ENCODE results near the gene LAMA5. TPM values are rescaled to one million over a fixed set of nuclear protein-coding genes. Genes with fewer than 3 reads are reported as not detected.
A peak's percentile ranks its signal among the peaks of the same experiment; 100 is the strongest.

The LAMA5 gene
- total and polyA plus RNA-seq, 2 donors (not counting 1 experiment from before 2014, with no cell fraction given), result 52.9 to 83.5 TPM

DNA sequence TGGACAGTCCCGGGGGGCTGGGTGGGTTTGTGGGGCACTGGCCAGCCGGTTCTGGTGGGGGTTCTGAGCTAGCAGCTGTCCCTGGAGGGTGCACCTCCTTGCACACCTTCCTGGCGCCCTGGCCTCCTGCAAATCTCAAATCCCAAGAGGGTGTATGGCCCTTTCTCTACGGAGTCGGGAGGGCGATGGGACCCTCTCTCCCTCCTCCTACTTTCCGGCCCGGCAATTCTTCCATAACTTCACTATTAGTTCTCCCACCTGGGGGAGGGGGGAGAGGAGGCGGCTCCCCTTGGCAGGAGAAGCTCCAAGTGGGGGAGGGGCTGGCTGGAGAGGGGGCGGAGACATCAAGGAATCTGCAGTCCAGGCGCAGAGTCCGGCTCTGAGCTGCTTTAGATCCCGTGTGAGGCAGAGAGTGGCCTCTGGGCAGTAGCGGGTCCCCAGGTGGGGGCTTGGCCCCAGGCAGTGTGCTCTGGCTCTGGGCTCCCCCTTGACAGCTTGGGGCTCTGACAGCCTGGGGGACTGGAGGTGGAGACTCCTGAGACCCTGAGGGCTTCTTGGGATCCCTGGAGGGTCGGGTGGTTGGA is 1.4 kb upstream of the LAMA5 start:
- WGBS (ENCODE audit: insufficient coverage), result 3% methylated on average over 7 of the region's 15 CpGs
- H3K79me2 ChIP-seq (ENCODE audit: control insufficient read depth, insufficient read depth, low read length), result no peaks in the 10 kb centered on the region
- H3K4me2 ChIP-seq (replicated peaks; ENCODE audit: low read depth, low read length, poor library complexity, severe bottlenecking), result peak overlapping the region; percentile 93
- peak; percentile 28 for DNase-seq
- peaks cover 19% of the 10 kb centered on the region for H3K4me1 Mint-ChIP-seq
- no peak overlapping the region for H3K27ac Mint-ChIP-seq
- H3K27me3 Mint-ChIP-seq, result peaks cover 6% of the 10 kb centered on the region
- no peaks in the 10 kb centered on the region for H3K9me3 Mint-ChIP-seq (ENCODE audit: insufficient read depth)
- peaks cover 0 to 4% (median 0%) of the 10 kb centered on the region in 3 donors for H3K9me3 ChIP-seq (ENCODE audit: control extremely low read depth in 1 of 3, control insufficient read depth in 2 of 3, insufficient read depth in 1 of 3, low read length in 2 of 3)
- H3K36me3 ChIP-seq (replicated peaks in 1 of 2; ENCODE audit: control extremely low read depth in 1 of 2, control insufficient read depth in 1 of 2, extremely low read depth in 1 of 2, insufficient read depth in 2 of 2, low read length in 1 of 2), result no peaks in the 10 kb centered on the region
- intact Hi-C loops (cut with micrococcal nuclease), result no loop called here
- H3K9ac ChIP-seq (ENCODE audit: low read length), result peak overlapping the region; percentile 62
- no peak for TF ChIP-seq EZH2 (IDR thresholded peaks at IDR 0.05; ENCODE audit: borderline replicate concordance, insufficient read depth, low read depth, low read length, poor library complexity, severe bottlenecking)
- peaks cover 0 to 42% (median 12%) of the 10 kb centered on the region in 4 experiments for H3K27me3 ChIP-seq (replicated peaks in 1 of 4; ENCODE audit: control extremely low read depth in 1 of 4, control insufficient read depth in 3 of 4, insufficient read depth in 4 of 4, low read length in 3 of 4)
- H3K27ac ChIP-seq (ENCODE audit: low read length in 2 of 2), result no peak overlapping the region
- H2AFZ ChIP-seq (ENCODE audit: insufficient read depth, low read depth, low read length, poor library complexity, severe bottlenecking), result peak overlapping the region; percentile 70
- peaks cover 25 to 31% of the 10 kb centered on the region in 2 donors for H3K4me1 ChIP-seq (ENCODE audit: control insufficient read depth in 2 of 2, insufficient read depth in 2 of 2, low read length in 2 of 2)
- ChIA-PET CTCF (interaction anchor here (0.9 to 4.2 kb wide), 9 partner anchors 9 to 131 kb away, joined by 3 to 27 read pairs (median 4); no protein-coding TSS in a partner anchor), POLR2A (interaction anchor here (4.2 kb wide), 1 partner anchor 29 kb away, joined by 43 read pairs; no protein-coding TSS in a partner anchor)
- peak overlapping the region in 4 of 5 experiments; percentile 50 to 70 (median 61) for H3K4me3 ChIP-seq (ENCODE audit: control extremely low read depth in 1 of 5, extremely low read depth in 1 of 5, insufficient read depth in 1 of 5, low read depth in 2 of 5, low read length in 4 of 5)
- ATAC-seq (ENCODE audit: low read depth), result no peak
- H4K20me1 ChIP-seq (ENCODE audit: control insufficient read depth, insufficient read depth, low read length, poor library complexity, severe bottlenecking), result peaks cover 6% of the 10 kb centered on the region
- peak overlapping the region; percentile 80 for H3K4me3 Mint-ChIP-seq

DNA sequence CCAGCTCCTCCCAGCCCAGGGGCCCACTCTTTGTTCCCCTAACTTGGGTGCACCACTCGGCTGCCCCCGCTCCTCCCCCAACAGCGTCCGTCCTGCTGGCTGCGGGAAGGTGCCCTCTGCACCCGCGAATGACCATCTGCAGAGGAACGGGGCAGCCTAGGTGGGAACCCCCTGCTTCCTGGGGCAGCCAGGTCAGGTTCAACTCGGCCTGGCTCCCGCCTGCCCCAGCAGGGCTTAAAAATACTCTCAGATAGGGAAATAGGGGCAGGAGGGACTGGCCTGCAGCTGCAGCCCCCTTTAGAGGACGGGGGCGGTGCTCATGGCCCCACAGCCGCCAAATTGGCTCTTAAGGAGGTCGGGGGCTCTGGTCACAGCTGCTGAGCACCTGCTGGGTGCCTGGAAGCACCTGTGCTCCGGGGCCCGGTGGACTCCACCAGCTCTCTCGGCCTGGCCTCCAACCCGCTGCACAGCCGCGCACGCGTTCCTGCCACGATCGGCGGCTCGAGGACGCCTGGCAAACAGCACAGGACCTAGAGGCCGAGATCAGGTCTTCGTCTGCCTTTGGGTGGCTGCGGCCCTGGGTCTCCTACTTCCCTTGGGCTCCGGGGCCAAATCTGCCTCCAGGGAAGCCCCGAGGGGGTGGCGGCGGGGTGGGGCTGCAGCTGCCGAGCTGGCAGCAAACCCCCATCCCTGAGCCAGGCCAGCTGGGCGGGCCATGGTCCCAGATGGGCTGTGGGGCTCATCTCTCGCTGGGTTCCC is 700 bp upstream of the LAMA5 start:
- no peaks in the 10 kb centered on the region for H3K9me3 Mint-ChIP-seq (ENCODE audit: insufficient read depth)
- Histone ChIP-seq H3K27ac (ENCODE audit: low read length in 2 of 2) (no peak overlapping the region), H3K4me2 (replicated peaks; ENCODE audit: low read depth, low read length, poor library complexity, severe bottlenecking) (peak overlapping the region; percentile 93), H3K27me3 (replicated peaks in 1 of 4; ENCODE audit: control extremely low read depth in 1 of 4, control insufficient read depth in 3 of 4, insufficient read depth in 4 of 4, low read length in 3 of 4) (peaks cover 0 to 42% (median 12%) of the 10 kb centered on the region in 4 experiments), H3K4me3 (ENCODE audit: control extremely low read depth in 1 of 5, extremely low read depth in 1 of 5, insufficient read depth in 1 of 5, low read depth in 2 of 5, low read length in 4 of 5) (peak overlapping the region in 4 of 5 experiments; percentile 50 to 70 (median 61)), H3K79me2 (ENCODE audit: control insufficient read depth, insufficient read depth, low read length) (no peaks in the 10 kb centered on the region), H2AFZ (ENCODE audit: insufficient read depth, low read depth, low read length, poor library complexity, severe bottlenecking) (peak overlapping the region; percentile 70), H3K36me3 (replicated peaks in 1 of 2; ENCODE audit: control extremely low read depth in 1 of 2, control insufficient read depth in 1 of 2, extremely low read depth in 1 of 2, insufficient read depth in 2 of 2, low read length in 1 of 2) (no peaks in the 10 kb centered on the region), H3K9me3 (ENCODE audit: control extremely low read depth in 1 of 3, control insufficient read depth in 2 of 3, insufficient read depth in 1 of 3, low read length in 2 of 3) (peaks cover 0 to 4% (median 0%) of the 10 kb centered on the region in 3 donors), H3K9ac (ENCODE audit: low read length) (peak overlapping the region; percentile 62), H4K20me1 (ENCODE audit: control insufficient read depth, insufficient read depth, low read length, poor library complexity, severe bottlenecking) (peaks cover 6% of the 10 kb centered on the region), H3K4me1 (ENCODE audit: control insufficient read depth in 2 of 2, insufficient read depth in 2 of 2, low read length in 2 of 2) (peaks cover 25 to 31% of the 10 kb centered on the region in 2 donors)
- H3K4me1 Mint-ChIP-seq, result peaks cover 19% of the 10 kb centered on the region
- CTCF ChIA-PET, result interaction anchor here (0.9 to 4.2 kb wide), 11 partner anchors 9 to 132 kb away, joined by 3 to 27 read pairs (median 3); partner anchors contain the start of gene RPS21
- DNase-seq, result peak; percentile 56
- intact Hi-C loops (cut with micrococcal nuclease), result loop anchor here (2.0 kb wide), 1 partner anchor 29 kb away; no protein-coding TSS in a partner anchor
- POLR2A ChIA-PET, result interaction anchor here (4.2 kb wide), 1 partner anchor 28 kb away, joined by 43 read pairs; no protein-coding TSS in a partner anchor
- 1% methylated on average over 36 of the region's 37 CpGs for WGBS (ENCODE audit: insufficient coverage)
- H3K27ac Mint-ChIP-seq, result peak overlapping the region; percentile 15
- peak; percentile 8 for ATAC-seq (ENCODE audit: low read depth)
- H3K4me3 Mint-ChIP-seq, result peak overlapping the region; percentile 80
- peaks cover 6% of the 10 kb centered on the region for H3K27me3 Mint-ChIP-seq
- peak; percentile 36 for TF ChIP-seq EZH2 (IDR thresholded peaks at IDR 0.05; ENCODE audit: borderline replicate concordance, insufficient read depth, low read depth, low read length, poor library complexity, severe bottlenecking)
- TF ChIP-seq, protein P1, sequence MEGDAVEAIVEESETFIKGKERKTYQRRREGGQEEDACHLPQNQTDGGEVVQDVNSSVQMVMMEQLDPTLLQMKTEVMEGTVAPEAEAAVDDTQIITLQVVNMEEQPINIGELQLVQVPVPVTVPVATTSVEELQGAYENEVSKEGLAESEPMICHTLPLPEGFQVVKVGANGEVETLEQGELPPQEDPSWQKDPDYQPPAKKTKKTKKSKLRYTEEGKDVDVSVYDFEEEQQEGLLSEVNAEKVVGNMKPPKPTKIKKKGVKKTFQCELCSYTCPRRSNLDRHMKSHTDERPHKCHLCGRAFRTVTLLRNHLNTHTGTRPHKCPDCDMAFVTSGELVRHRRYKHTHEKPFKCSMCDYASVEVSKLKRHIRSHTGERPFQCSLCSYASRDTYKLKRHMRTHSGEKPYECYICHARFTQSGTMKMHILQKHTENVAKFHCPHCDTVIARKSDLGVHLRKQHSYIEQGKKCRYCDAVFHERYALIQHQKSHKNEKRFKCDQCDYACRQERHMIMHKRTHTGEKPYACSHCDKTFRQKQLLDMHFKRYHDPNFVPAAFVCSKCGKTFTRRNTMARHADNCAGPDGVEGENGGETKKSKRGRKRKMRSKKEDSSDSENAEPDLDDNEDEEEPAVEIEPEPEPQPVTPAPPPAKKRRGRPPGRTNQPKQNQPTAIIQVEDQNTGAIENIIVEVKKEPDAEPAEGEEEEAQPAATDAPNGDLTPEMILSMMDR (IDR thresholded peaks at IDR 0.05), result no peak

All from B cell (primary cell).